GM12892 (cell line): ENCODE data around the gene ATRIP.

Experiments
- POLR2A ChIP-seq: IDR thresholded peaks from 2 replicates; pipeline ENCODE4 v1.6.1; 2011; ENCODE audit warnings: low read depth, low read length, control low read depth
- POLR2AphosphoS5 ChIP-seq: IDR thresholded peaks from 2 replicates; pipeline ENCODE4 v1.6.1; 2011; ENCODE audit warnings: low read depth, low read length, control low read depth

- TF ChIP-seq POLR2A (no peak), POLR2AphosphoS5 (no peak)
Observed at GRCh38 chr3:48501196-48501595, 54.7 kb downstream of the ATRIP start.
